HG03175 (cell line): Measurements from ENCODE around the gene FMN2.

ENCODE experiments used
- ATAC-seq: cut with Tn5 transposase; IDR thresholded peaks from one replicate; pipeline ENCODE4 v1.9.1; 2021; ENCODE audit warnings: mild to moderate bottlenecking, moderate library complexity; ENCODE audit not compliant: unreplicated experiment

The FMN2 gene

GRCh38 chr1:240468656-240469055, 377.0 kb downstream of the FMN2 start:
- no peak for ATAC-seq

GRCh38 chr1:240474133-240474614, 382.5 kb downstream of the FMN2 start:
- ATAC-seq, result no peak

GRCh38 chr1:240475832-240476231, 384.1 kb downstream of the FMN2 start:
- no peak for ATAC-seq

GRCh38 chr1:240478536-240478935, 386.9 kb downstream of the FMN2 start:
- no peak for ATAC-seq

- ATAC-seq, result no peak
These were observed 393.2 kb downstream of the FMN2 start for GRCh38 chr1:240484804-240485443.

GRCh38 chr1:240486611-240487010, 394.9 kb downstream of the FMN2 start:
- no peak for ATAC-seq

- no peak for ATAC-seq
These were observed 395.8 kb downstream of the FMN2 start for GRCh38 chr1:240487493-240487892.

GRCh38 chr1:240491156-240491555, 399.5 kb downstream of the FMN2 start:
- ATAC-seq, result no peak

GRCh38 chr1:240491796-240492195, 400.1 kb downstream of the FMN2 start:
- ATAC-seq, result no peak

GRCh38 chr1:240492832-240493440, 401.3 kb downstream of the FMN2 start:
- ATAC-seq, result no peak

- ATAC-seq, result no peak
These were observed 403.9 kb downstream of the FMN2 start for GRCh38 chr1:240495601-240496000.

GRCh38 chr1:240496356-240496755, 404.7 kb downstream of the FMN2 start:
- ATAC-seq, result no peak

- ATAC-seq, result no peak
These were observed 405.3 kb downstream of the FMN2 start for GRCh38 chr1:240496941-240497340.

- ATAC-seq, result no peak
These were observed 406.2 kb downstream of the FMN2 start for GRCh38 chr1:240497908-240498307.

- no peak for ATAC-seq
These were observed 406.7 kb downstream of the FMN2 start for GRCh38 chr1:240498335-240498734.

- ATAC-seq, result no peak
These were observed 407.3 kb downstream of the FMN2 start for GRCh38 chr1:240499012-240499411.

- ATAC-seq, result no peak
These were observed 409.0 kb downstream of the FMN2 start for GRCh38 chr1:240500647-240501046.

- no peak for ATAC-seq
These were observed 409.4 kb downstream of the FMN2 start for GRCh38 chr1:240501115-240501514.

- no peak for ATAC-seq
These were observed 411.4 kb downstream of the FMN2 start for GRCh38 chr1:240503036-240503435.

GRCh38 chr1:240503558-240503957, 411.9 kb downstream of the FMN2 start:
- ATAC-seq, result no peak

- ATAC-seq, result no peak
These were observed 414.5 kb downstream of the FMN2 start for GRCh38 chr1:240506176-240506575.

- ATAC-seq, result no peak
These were observed 416.5 kb downstream of the FMN2 start for GRCh38 chr1:240508201-240508600.

GRCh38 chr1:240508950-240509349, 417.3 kb downstream of the FMN2 start:
- ATAC-seq, result no peak
